ENCODE data around the gene SYF2.
"Not testable (repeated sequence)": the region's sequence is repeated elsewhere in the genome, so short reads cannot be mapped to it uniquely, and the experiment has no call there.

Gene SYF2

GRCh38 chr1:25190260-25190659 is 42.0 kb downstream of the SYF2 start:
- Histone ChIP-seq H3K36me3 (replicated peaks) (no peaks in the 10 kb centered on the region), H3K27ac (no peak overlapping the region), H3K27me3 (replicated peaks) (peaks cover 5% of the 10 kb centered on the region), H3K4me3 (ENCODE audit: low read depth, low read length) (no peak overlapping the region)
- no peak for TF ChIP-seq CTCF (IDR thresholded peaks at IDR 0.05; ENCODE audit: low read depth, low read length, missing control alignments)
- in situ Hi-C loops (cut with HindIII; ENCODE audit: low pct_ligation_motif_present, low sequenced_read_pairs) = no loop called here
- no peak for DNase-seq

GRCh38 chr1:25187904-25188303 is 44.4 kb downstream of the SYF2 start:
- H3K36me3 ChIP-seq (replicated peaks); H3K27me3 ChIP-seq (replicated peaks); in situ Hi-C loops (cut with HindIII; ENCODE audit: low pct_ligation_motif_present, low sequenced_read_pairs); H3K4me3 ChIP-seq (ENCODE audit: low read depth, low read length); H3K27ac ChIP-seq; DNase-seq: not testable (repeated sequence)

- no peak for TF ChIP-seq CTCF (IDR thresholded peaks at IDR 0.05; ENCODE audit: low read depth, low read length, missing control alignments)
These were observed 45.2 kb downstream of the SYF2 start for GRCh38 chr1:25187077-25187476.

GRCh38 chr1:25186161-25187007 is 45.9 kb downstream of the SYF2 start:
- no peaks in the 10 kb centered on the region for H3K36me3 ChIP-seq (replicated peaks)
- H3K27me3 ChIP-seq (replicated peaks) = no peaks in the 10 kb centered on the region
- no peak for DNase-seq
- in situ Hi-C loops (cut with HindIII; ENCODE audit: low pct_ligation_motif_present, low sequenced_read_pairs) = no loop called here
- H3K4me3 ChIP-seq (ENCODE audit: low read depth, low read length) = no peak overlapping the region
- no peak overlapping the region for H3K27ac ChIP-seq
- TF ChIP-seq CTCF (IDR thresholded peaks at IDR 0.05; ENCODE audit: low read depth, low read length, missing control alignments) = no peak

More at GRCh38 chr1:25187077-25187476, 45.2 kb downstream of the SYF2 start:
- no peaks in the 10 kb centered on the region for H3K27me3 ChIP-seq (replicated peaks)
- no peak for DNase-seq
- no peaks in the 10 kb centered on the region for H3K36me3 ChIP-seq (replicated peaks)
- in situ Hi-C loops (cut with HindIII; ENCODE audit: low pct_ligation_motif_present, low sequenced_read_pairs) = no loop called here
- no peak overlapping the region for H3K4me3 ChIP-seq (ENCODE audit: low read depth, low read length)
- H3K27ac ChIP-seq = no peak overlapping the region

GRCh38 chr1:25185409-25186160 is 46.7 kb downstream of the SYF2 start:
- H3K27me3 ChIP-seq (replicated peaks) = no peaks in the 10 kb centered on the region
- H3K4me3 ChIP-seq (ENCODE audit: low read depth, low read length) = no peak overlapping the region
- TF ChIP-seq CTCF (IDR thresholded peaks at IDR 0.05; ENCODE audit: low read depth, low read length, missing control alignments) = no peak
- H3K36me3 ChIP-seq (replicated peaks) = no peaks in the 10 kb centered on the region
- DNase-seq = no peak
- H3K27ac ChIP-seq = no peak overlapping the region
- in situ Hi-C loops (cut with HindIII; ENCODE audit: low pct_ligation_motif_present, low sequenced_read_pairs) = no loop called here

- DNase-seq = no peak
- no peaks in the 10 kb centered on the region for H3K36me3 ChIP-seq (replicated peaks)
- in situ Hi-C loops (cut with HindIII; ENCODE audit: low pct_ligation_motif_present, low sequenced_read_pairs) = no loop called here
- H3K4me3 ChIP-seq (ENCODE audit: low read depth, low read length) = no peak overlapping the region
- H3K27me3 ChIP-seq (replicated peaks) = no peaks in the 10 kb centered on the region
- no peak for TF ChIP-seq CTCF (IDR thresholded peaks at IDR 0.05; ENCODE audit: low read depth, low read length, missing control alignments)
- H3K27ac ChIP-seq = no peak overlapping the region
These were observed 48.1 kb downstream of the SYF2 start for GRCh38 chr1:25184001-25184762.
